GM18951 (cell line): ENCODE data around the gene AOC3.

Source experiments
- POLR2A ChIP-seq: IDR thresholded peaks from 4 replicates; pipeline ENCODE4 v1.6.1; 2011; ENCODE audit warnings: mild to moderate bottlenecking; ENCODE audit not compliant: insufficient read length, insufficient read depth; ENCODE audit errors: extremely low read depth
- in situ Hi-C: fragments of 300-500 bp; cut with MboI; formaldehyde crosslinking; loops from one replicate; pipeline ENCODE4 v1.12.0; 2022; ENCODE audit warnings: low sequenced_read_pairs, mixed read lengths, inconsistent platforms; ENCODE audit not compliant: unreplicated experiment

AOC3 gene

GRCh38 chr17:42901535-42902229, 50.7 kb downstream of the AOC3 start:
- in situ Hi-C loops, result no loop called here
- TF ChIP-seq POLR2A, result no peak

- no peak for TF ChIP-seq POLR2A
- in situ Hi-C loops, result no loop called here
These were observed 53.1 kb downstream of the AOC3 start for GRCh38 chr17:42904110-42904469.

GRCh38 chr17:42906772-42907446, 55.9 kb downstream of the AOC3 start:
- in situ Hi-C loops, result no loop called here
- no peak for TF ChIP-seq POLR2A
